Endothelial cell (in vitro differentiated cells): Measurements from ENCODE around the gene COL12A1. TPM values are rescaled to one million over a fixed set of nuclear protein-coding genes. Genes with fewer than 3 reads are reported as not detected.
A peak's percentile ranks its signal among the peaks of the same experiment; 100 is the strongest.

Experiments used
- DNase-seq: peaks from one replicate; pipeline ENCODE4 v3.0.0; 2021; ENCODE audit warnings: low spot score
- H3K27ac Mint-ChIP-seq: one replicate; pipeline ENCODE4 v1.8.0; 2021; ENCODE audit warnings: mixed read lengths, inconsistent platforms; ENCODE audit not compliant: unreplicated experiment
- H3K27me3 Mint-ChIP-seq: one replicate; pipeline ENCODE4 v1.8.0; 2021; ENCODE audit warnings: mild to moderate bottlenecking, moderate library complexity, mixed read lengths, inconsistent platforms; ENCODE audit not compliant: unreplicated experiment
- H3K36me3 Mint-ChIP-seq: one replicate; pipeline ENCODE4 v1.8.0; 2021; ENCODE audit warnings: mild to moderate bottlenecking, low read depth, mixed read lengths, inconsistent platforms; ENCODE audit not compliant: unreplicated experiment
- H3K4me1 Mint-ChIP-seq: one replicate; pipeline ENCODE4 v1.8.0; 2021; ENCODE audit warnings: mild to moderate bottlenecking, mixed read lengths, inconsistent platforms; ENCODE audit not compliant: unreplicated experiment
- H3K4me3 Mint-ChIP-seq: one replicate; pipeline ENCODE4 v1.8.0; 2021; ENCODE audit warnings: mild to moderate bottlenecking, mixed read lengths, inconsistent platforms; ENCODE audit not compliant: unreplicated experiment
- H3K9me3 Mint-ChIP-seq: one replicate; pipeline ENCODE4 v1.8.0; 2021; ENCODE audit warnings: mixed read lengths, inconsistent platforms; ENCODE audit not compliant: unreplicated experiment
- CTCF ChIP-seq: fragments of 200-600 bp; sonication (generic); IDR thresholded peaks from one replicate; pipeline ENCODE4 v1.5.0; 2021; ENCODE audit warnings: antibody characterized with exemption; ENCODE audit not compliant: unreplicated experiment
- long read RNA-seq: library from polyadenylated mRNA; unstranded; transcript quantifications from one replicate; pipeline ENCODE4 v2.0.0, GENCODE V29; 2020; ENCODE audit not compliant: unreplicated experiment
- total RNA-seq: library from RNA; stranded (reverse); fragmentation: NEBNext Ultra II Directional; extraction: Animal tissue kit (Norgen Biotek cat#: 25700); gene quantifications from one replicate; pipeline ENCODE4 v1.2.1, GENCODE V29; 2021; ENCODE audit not compliant: unreplicated experiment

The COL12A1 gene
- total RNA-seq = 6.3 TPM
- long read RNA-seq = 0 reads

GRCh38 chr6:75205776-75206575, at the start of gene COL12A1:
COL12A1 (minus strand) TSS chr6:75206053; CDS start chr6:75202792, 3,261 bp downstream.
- TF ChIP-seq CTCF = no peak
- Mint-ChIP-seq H3K36me3 (peaks cover 4% of the 10 kb centered on the region), H3K4me3 (peak within 1 kb of the TSS; percentile 89), H3K27ac (no peak within 1 kb of the TSS), H3K27me3 (peaks cover 30% of the 10 kb centered on the region), H3K9me3 (no peaks in the 10 kb centered on the region), H3K4me1 (peaks cover 50% of the 10 kb centered on the region)
- DNase-seq = peak; percentile 66

GRCh38 chr6:75250552-75250951, 44.7 kb upstream of the COL12A1 start:
- no peaks in the 10 kb centered on the region for H3K4me1 Mint-ChIP-seq
- no peak overlapping the region for H3K27ac Mint-ChIP-seq
- DNase-seq = no peak
- no peaks in the 10 kb centered on the region for H3K9me3 Mint-ChIP-seq
- H3K36me3 Mint-ChIP-seq = no peaks in the 10 kb centered on the region
- no peaks in the 10 kb centered on the region for H3K27me3 Mint-ChIP-seq
- no peak for TF ChIP-seq CTCF
- H3K4me3 Mint-ChIP-seq = no peak overlapping the region

GRCh38 chr6:75249837-75250236, 44.0 kb upstream of the COL12A1 start:
- peaks cover 2% of the 10 kb centered on the region for H3K4me1 Mint-ChIP-seq
- no peak for TF ChIP-seq CTCF
- no peaks in the 10 kb centered on the region for H3K36me3 Mint-ChIP-seq
- no peak for DNase-seq
- H3K27me3 Mint-ChIP-seq = no peaks in the 10 kb centered on the region
- no peak overlapping the region for H3K4me3 Mint-ChIP-seq
- no peak overlapping the region for H3K27ac Mint-ChIP-seq
- no peaks in the 10 kb centered on the region for H3K9me3 Mint-ChIP-seq

GRCh38 chr6:75246386-75246785, 40.5 kb upstream of the COL12A1 start:
- Mint-ChIP-seq H3K4me3 (no peak overlapping the region), H3K9me3 (no peaks in the 10 kb centered on the region)
- no peak for DNase-seq

More at GRCh38 chr6:75246386-75246785, 40.5 kb upstream of the COL12A1 start:
- peaks cover 3% of the 10 kb centered on the region for H3K27me3 Mint-ChIP-seq
- peaks cover 17% of the 10 kb centered on the region for H3K4me1 Mint-ChIP-seq
- H3K36me3 Mint-ChIP-seq = peaks cover 9% of the 10 kb centered on the region
- no peak overlapping the region for H3K27ac Mint-ChIP-seq
- no peak for TF ChIP-seq CTCF
